ENCODE results near the gene IQCE.

The IQCE gene

DNA sequence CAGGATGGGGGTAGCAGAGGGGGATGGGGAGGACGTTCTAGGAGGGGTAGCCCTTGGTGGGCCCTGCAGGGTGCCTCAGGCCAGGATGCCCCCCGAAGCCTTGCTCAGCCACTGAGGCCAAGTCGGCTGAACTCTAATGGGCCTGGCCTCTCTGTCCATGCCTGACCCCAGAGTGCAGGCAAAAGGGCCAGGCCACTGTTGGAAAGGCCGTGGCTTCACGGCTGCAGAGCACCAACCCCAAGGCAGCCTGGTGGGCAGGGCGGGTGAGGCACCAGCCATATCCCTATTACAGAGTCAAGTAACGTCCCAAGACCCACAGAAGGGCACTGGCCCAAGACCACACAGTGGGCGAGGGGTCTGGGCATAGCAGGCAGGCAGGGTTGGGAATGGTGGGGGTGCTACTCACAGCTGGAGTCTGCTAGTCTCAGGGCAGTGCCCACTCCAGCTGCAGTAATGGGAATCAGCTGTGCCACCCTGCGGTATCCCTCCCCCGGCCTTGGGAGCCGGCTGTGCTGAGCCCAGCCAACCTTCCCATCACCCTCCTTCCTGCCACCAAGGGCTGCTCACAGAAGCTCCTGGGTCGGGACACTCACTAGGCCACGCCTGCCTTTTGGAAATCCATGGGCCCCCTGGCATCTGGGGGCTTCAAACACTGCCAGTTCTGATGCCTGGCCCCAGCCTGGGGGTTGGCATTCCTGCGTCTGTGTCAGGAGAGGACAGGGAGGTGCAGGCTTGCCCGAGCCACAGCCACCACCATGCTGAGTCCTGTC lies 43.2 kb upstream of the IQCE start:
- POLR2A ChIA-PET, result no interaction called here
- CTCF ChIA-PET, result no interaction called here
- no peak for TF ChIP-seq SUZ12 (IDR thresholded peaks at IDR 0.05)
- TF ChIP-seq ELF4 (IDR thresholded peaks at IDR 0.05), result no peak
- TF ChIP-seq LEF1 (IDR thresholded peaks at IDR 0.05; ENCODE audit: borderline replicate concordance), result no peak
- TF ChIP-seq SP1 (IDR thresholded peaks at IDR 0.05), result no peak
- TF ChIP-seq CTBP1 (IDR thresholded peaks at IDR 0.05; ENCODE audit: borderline replicate concordance), result no peak
- TF ChIP-seq FOXA1 (IDR thresholded peaks at IDR 0.05), result no peak
- TF ChIP-seq NFRKB (IDR thresholded peaks at IDR 0.05), result no peak
- no peak for TF ChIP-seq FOXM1 (IDR thresholded peaks at IDR 0.05; ENCODE audit: borderline replicate concordance)
- no peak for TF ChIP-seq FOXK2 (IDR thresholded peaks at IDR 0.05)
- no peak for TF ChIP-seq ZNF384 (IDR thresholded peaks at IDR 0.05)
- no peak for TF ChIP-seq HDGF (IDR thresholded peaks at IDR 0.05; ENCODE audit: borderline replicate concordance)
- no peak for TF ChIP-seq BHLHE40 (IDR thresholded peaks at IDR 0.05; ENCODE audit: borderline replicate concordance)
- no peak for TF ChIP-seq ARNT (IDR thresholded peaks at IDR 0.05)
- TF ChIP-seq, protein P1, sequence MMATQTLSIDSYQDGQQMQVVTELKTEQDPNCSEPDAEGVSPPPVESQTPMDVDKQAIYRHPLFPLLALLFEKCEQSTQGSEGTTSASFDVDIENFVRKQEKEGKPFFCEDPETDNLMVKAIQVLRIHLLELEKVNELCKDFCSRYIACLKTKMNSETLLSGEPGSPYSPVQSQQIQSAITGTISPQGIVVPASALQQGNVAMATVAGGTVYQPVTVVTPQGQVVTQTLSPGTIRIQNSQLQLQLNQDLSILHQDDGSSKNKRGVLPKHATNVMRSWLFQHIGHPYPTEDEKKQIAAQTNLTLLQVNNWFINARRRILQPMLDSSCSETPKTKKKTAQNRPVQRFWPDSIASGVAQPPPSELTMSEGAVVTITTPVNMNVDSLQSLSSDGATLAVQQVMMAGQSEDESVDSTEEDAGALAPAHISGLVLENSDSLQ (IDR thresholded peaks at IDR 0.05), result no peak
- no peak for TF ChIP-seq TARDBP (IDR thresholded peaks at IDR 0.05)
- TF ChIP-seq L3MBTL2 (conservative IDR thresholded peaks at IDR 0.05), result no peak
- no peak for DNase-seq (ENCODE audit: extremely low spot score)

- DNase-seq (ENCODE audit: extremely low spot score), result no peak
- ChIA-PET CTCF (no interaction called here), POLR2A (no interaction called here)
- TF ChIP-seq, protein P1 (IDR thresholded peaks at IDR 0.05), result no peak
- no peak for TF ChIP-seq NFRKB (IDR thresholded peaks at IDR 0.05)
- no peak for TF ChIP-seq SUZ12 (IDR thresholded peaks at IDR 0.05)
- TF ChIP-seq BHLHE40 (IDR thresholded peaks at IDR 0.05; ENCODE audit: borderline replicate concordance), result no peak
- no peak for TF ChIP-seq ELF4 (IDR thresholded peaks at IDR 0.05)
- TF ChIP-seq FOXA1 (IDR thresholded peaks at IDR 0.05), result no peak
- TF ChIP-seq LEF1 (IDR thresholded peaks at IDR 0.05; ENCODE audit: borderline replicate concordance), result no peak
- no peak for TF ChIP-seq HDGF (IDR thresholded peaks at IDR 0.05; ENCODE audit: borderline replicate concordance)
- no peak for TF ChIP-seq FOXM1 (IDR thresholded peaks at IDR 0.05; ENCODE audit: borderline replicate concordance)
- no peak for TF ChIP-seq ARNT (IDR thresholded peaks at IDR 0.05)
- no peak for TF ChIP-seq L3MBTL2 (conservative IDR thresholded peaks at IDR 0.05)
- TF ChIP-seq SP1 (IDR thresholded peaks at IDR 0.05), result no peak
- TF ChIP-seq CTBP1 (IDR thresholded peaks at IDR 0.05; ENCODE audit: borderline replicate concordance), result no peak
- no peak for TF ChIP-seq TARDBP (IDR thresholded peaks at IDR 0.05)
- TF ChIP-seq ZNF384 (IDR thresholded peaks at IDR 0.05), result no peak
- no peak for TF ChIP-seq FOXK2 (IDR thresholded peaks at IDR 0.05)
Measured at GRCh38 chr7:2516194-2516555, 42.6 kb upstream of the IQCE start.

DNA sequence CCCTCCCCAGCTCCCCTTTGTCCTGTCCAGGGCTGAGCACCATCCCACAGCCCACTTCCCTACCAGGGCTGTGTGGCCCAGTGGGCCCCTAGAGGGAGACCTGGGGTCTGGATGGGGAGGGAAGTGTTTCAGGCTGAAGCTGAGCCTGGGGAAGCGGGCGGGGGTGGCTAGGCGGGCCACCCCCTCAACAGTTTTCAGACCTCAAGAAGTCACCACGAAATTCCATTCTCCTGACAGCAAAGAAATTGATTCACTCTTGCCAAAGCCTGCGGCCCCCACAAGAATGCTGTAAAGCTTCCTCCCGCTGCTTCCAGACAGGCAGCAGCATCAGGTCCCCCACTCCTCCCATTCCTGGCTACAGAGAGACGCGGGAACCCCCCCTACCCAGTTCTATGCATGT lies 41.8 kb upstream of the IQCE start:
- POLR2A ChIA-PET, result no interaction called here
- TF ChIP-seq FOXM1 (IDR thresholded peaks at IDR 0.05; ENCODE audit: borderline replicate concordance) (no peak), CTBP1 (IDR thresholded peaks at IDR 0.05; ENCODE audit: borderline replicate concordance) (no peak), FOXK2 (IDR thresholded peaks at IDR 0.05) (no peak), ZNF384 (IDR thresholded peaks at IDR 0.05) (no peak), FOXA1 (IDR thresholded peaks at IDR 0.05) (no peak), NFRKB (IDR thresholded peaks at IDR 0.05) (no peak), LEF1 (IDR thresholded peaks at IDR 0.05; ENCODE audit: borderline replicate concordance) (no peak), HDGF (IDR thresholded peaks at IDR 0.05; ENCODE audit: borderline replicate concordance) (no peak)
- TF ChIP-seq, protein P1 (IDR thresholded peaks at IDR 0.05), result no peak
- no peak for DNase-seq (ENCODE audit: extremely low spot score)
- CTCF ChIA-PET, result no interaction called here

DNA sequence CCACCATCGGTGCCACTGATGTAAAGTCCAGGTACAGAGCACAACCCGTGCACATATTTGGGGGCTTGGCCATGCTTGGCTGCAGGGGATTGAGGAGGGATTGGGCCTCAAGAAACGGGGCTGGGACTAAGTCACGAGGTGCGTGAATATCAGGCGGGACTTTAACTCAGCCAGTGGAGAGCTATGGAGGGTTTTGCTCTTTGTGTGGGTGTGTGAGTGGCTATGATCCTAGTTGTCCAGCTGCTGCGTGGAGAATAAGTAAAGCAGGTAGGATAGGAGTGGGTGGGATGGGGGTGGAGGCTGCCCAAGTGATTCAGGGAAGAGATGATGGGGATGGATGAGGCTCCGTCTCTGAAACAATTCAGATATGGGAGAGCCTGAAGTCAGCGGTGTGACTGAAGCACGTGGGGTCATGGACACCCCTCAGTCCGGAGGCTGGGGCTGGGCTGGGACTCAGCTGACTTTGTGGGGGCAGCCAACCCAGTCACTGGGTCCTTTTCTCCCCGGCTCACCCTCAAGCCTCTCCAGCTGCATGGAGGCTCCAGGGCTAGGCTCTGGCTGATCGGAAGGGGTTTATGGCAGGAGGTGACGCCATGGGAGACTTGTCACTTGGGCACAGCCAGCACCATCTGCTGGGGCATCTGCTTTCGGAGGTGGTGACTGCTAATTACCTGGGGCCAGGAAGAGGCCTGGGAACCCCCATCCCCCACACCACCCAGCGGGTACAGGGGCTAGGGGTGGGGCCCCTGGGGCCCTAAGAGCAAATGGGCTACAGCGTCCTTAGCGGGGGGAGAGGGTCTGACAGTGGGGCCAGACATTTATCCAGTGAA lies 40.9 kb upstream of the IQCE start:
- ChIA-PET POLR2A (no interaction called here), CTCF (no interaction called here)
- TF ChIP-seq FOXK2 (IDR thresholded peaks at IDR 0.05) (no peak), TARDBP (IDR thresholded peaks at IDR 0.05) (no peak), BHLHE40 (IDR thresholded peaks at IDR 0.05; ENCODE audit: borderline replicate concordance) (no peak), FOXA1 (IDR thresholded peaks at IDR 0.05) (no peak), NFRKB (IDR thresholded peaks at IDR 0.05) (no peak), LEF1 (IDR thresholded peaks at IDR 0.05; ENCODE audit: borderline replicate concordance) (no peak), ARNT (IDR thresholded peaks at IDR 0.05) (no peak), SP1 (IDR thresholded peaks at IDR 0.05) (no peak), ELF4 (IDR thresholded peaks at IDR 0.05) (no peak), CTBP1 (IDR thresholded peaks at IDR 0.05; ENCODE audit: borderline replicate concordance) (no peak), FOXM1 (IDR thresholded peaks at IDR 0.05; ENCODE audit: borderline replicate concordance) (no peak), ZNF384 (IDR thresholded peaks at IDR 0.05) (no peak), HDGF (IDR thresholded peaks at IDR 0.05; ENCODE audit: borderline replicate concordance) (no peak), L3MBTL2 (conservative IDR thresholded peaks at IDR 0.05) (no peak), SUZ12 (IDR thresholded peaks at IDR 0.05) (no peak)
- TF ChIP-seq, protein P1 (IDR thresholded peaks at IDR 0.05), result no peak
- DNase-seq (ENCODE audit: extremely low spot score), result no peak

DNA sequence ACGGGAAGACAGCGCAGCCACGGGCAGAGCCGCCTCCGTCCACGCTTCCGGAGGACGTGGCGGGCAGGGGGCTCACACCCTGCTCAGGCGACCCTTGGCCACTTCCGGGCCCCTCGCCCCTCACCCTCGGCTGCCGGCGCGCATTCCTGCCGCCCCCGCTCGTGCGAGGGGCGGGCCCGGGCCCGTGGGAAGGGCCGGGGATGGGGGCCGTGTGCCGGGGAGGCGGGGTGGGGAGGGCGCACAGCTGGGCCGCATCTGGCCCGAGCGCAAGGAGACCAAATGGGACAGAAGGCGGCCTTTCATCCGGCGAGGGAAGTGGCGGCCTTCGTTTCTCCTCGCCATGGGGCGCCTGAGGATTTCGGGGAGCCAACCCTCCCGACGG lies 40.1 kb upstream of the IQCE start:
- POLR2A ChIA-PET, result no interaction called here
- no peak for TF ChIP-seq ELF4 (IDR thresholded peaks at IDR 0.05)
- TF ChIP-seq SUZ12 (IDR thresholded peaks at IDR 0.05), result no peak
- TF ChIP-seq TARDBP (IDR thresholded peaks at IDR 0.05), result no peak
- TF ChIP-seq L3MBTL2 (conservative IDR thresholded peaks at IDR 0.05), result no peak
- no peak for TF ChIP-seq HDGF (IDR thresholded peaks at IDR 0.05; ENCODE audit: borderline replicate concordance)
- TF ChIP-seq FOXA1 (IDR thresholded peaks at IDR 0.05), result no peak
- no peak for TF ChIP-seq SP1 (IDR thresholded peaks at IDR 0.05)
- no peak for TF ChIP-seq LEF1 (IDR thresholded peaks at IDR 0.05; ENCODE audit: borderline replicate concordance)
- TF ChIP-seq ARNT (IDR thresholded peaks at IDR 0.05), result no peak
- no peak for TF ChIP-seq CTBP1 (IDR thresholded peaks at IDR 0.05; ENCODE audit: borderline replicate concordance)
- TF ChIP-seq, protein P1 (IDR thresholded peaks at IDR 0.05), result no peak
- CTCF ChIA-PET, result no interaction called here
- no peak for DNase-seq (ENCODE audit: extremely low spot score)
